GM20000 (cell line): ENCODE data around the gene CGGBP1.

Experiments used
- DNase-seq: peaks from one replicate; pipeline ENCODE4 v3.0.0; 2012; ENCODE audit warnings: low spot score
- TF ChIP-seq, protein P1 (sequence below): IDR thresholded peaks from 2 replicates; pipeline ENCODE4 v1.5.1; 2012; ENCODE audit warnings: mild to moderate bottlenecking, control low read depth; ENCODE audit errors: extremely low read depth, missing control alignments

Gene CGGBP1

GRCh38 chr3:88058581-88059379, at the start of gene CGGBP1, which contains the start of gene ZNF654:
CGGBP1 (minus strand) TSS chr3:88059005; CDS start chr3:88055976, 3,029 bp downstream.
ZNF654 (plus strand) TSS chr3:88059255; CDS start chr3:88059320, 65 bp downstream.
- DNase-seq, result peak; percentile 95
- TF ChIP-seq, protein P1, sequence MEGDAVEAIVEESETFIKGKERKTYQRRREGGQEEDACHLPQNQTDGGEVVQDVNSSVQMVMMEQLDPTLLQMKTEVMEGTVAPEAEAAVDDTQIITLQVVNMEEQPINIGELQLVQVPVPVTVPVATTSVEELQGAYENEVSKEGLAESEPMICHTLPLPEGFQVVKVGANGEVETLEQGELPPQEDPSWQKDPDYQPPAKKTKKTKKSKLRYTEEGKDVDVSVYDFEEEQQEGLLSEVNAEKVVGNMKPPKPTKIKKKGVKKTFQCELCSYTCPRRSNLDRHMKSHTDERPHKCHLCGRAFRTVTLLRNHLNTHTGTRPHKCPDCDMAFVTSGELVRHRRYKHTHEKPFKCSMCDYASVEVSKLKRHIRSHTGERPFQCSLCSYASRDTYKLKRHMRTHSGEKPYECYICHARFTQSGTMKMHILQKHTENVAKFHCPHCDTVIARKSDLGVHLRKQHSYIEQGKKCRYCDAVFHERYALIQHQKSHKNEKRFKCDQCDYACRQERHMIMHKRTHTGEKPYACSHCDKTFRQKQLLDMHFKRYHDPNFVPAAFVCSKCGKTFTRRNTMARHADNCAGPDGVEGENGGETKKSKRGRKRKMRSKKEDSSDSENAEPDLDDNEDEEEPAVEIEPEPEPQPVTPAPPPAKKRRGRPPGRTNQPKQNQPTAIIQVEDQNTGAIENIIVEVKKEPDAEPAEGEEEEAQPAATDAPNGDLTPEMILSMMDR, result no peak

DNA sequence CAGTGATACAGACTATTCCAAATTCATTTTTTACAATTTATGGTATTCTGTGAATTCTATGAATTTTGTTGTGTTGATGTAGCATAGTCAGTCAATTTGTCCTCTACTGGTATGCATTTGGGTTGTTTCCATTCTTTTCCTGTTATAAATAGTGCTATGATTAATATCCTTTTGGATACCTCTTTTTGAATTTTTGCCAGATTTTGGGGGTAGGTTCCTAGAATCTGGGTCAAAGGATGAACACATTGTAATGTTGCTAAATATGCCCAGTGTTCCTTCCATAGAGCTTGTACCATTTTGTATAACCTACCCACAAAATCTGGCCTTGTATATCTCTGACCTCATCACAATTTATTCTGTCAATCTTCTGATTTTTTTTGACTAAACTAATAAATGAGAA, 46.5 kb upstream of the CGGBP1 start:
- TF ChIP-seq, protein P1, result no peak
- no peak for DNase-seq

DNA sequence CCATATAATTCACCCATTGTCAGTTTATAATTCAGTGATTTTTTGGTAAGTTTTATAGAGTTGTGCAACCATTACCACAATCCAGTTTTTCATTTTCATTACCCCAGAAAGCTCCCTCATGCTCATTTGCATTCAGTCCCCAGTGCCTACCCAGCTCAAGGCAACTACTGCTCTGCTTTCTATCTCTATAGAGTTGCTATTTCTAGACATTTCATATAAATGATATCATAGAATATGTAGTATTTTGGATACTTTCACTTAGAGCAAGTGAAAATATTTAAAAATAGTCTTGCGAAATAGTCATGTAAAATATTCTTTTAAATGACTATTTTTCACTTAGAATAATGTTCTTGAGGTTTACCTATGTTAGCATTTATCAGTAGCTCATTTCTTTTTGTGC, 42.3 kb upstream of the CGGBP1 start:
- DNase-seq, result no peak
- TF ChIP-seq, protein P1, result no peak

- TF ChIP-seq, protein P1, result no peak
- DNase-seq, result no peak
These were observed 34.5 kb upstream of the CGGBP1 start for GRCh38 chr3:88093266-88093665.

GRCh38 chr3:88092270-88092669, 33.5 kb upstream of the CGGBP1 start:
- TF ChIP-seq, protein P1, result no peak
- DNase-seq, result no peak

DNA sequence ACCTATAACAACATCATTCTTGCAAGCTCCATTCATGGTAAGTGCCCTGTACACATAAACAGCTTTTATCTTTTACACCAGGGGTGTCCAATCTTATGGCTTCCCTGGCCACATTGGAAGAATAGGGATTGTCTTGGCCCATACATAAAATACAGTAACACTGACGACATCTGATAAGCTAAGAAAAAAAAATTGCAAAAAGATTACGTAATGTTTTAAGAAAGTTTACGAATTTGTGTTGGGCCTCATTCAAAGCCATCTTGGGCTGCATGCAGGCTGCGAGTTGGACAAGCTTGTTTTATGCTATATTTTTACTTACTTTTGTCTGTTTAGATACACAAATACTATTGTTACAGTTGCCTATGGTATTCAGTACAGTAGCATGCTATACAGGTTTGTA, 31.9 kb upstream of the CGGBP1 start:
- TF ChIP-seq, protein P1, result no peak
- DNase-seq, result no peak

GRCh38 chr3:88084097-88084501, 25.3 kb upstream of the CGGBP1 start:
- TF ChIP-seq, protein P1, result no peak
- DNase-seq, result no peak
